B cell (primary cell): ENCODE results near the gene LAMC3. TPM values are rescaled to one million over a fixed set of nuclear protein-coding genes. Genes with fewer than 3 reads are reported as not detected.
"Not testable (repeated sequence)": the region's sequence is repeated elsewhere in the genome, so short reads cannot be mapped to it uniquely, and the experiment has no call there.

ENCODE experiments used
- ATAC-seq: fragments of 200-7000 bp; cut with Tn5 transposase; one replicate; pipeline ENCODE4 v1.10.0; 2021; ENCODE audit warnings: low read depth, mild to moderate bottlenecking, moderate number of reproducible peaks, moderate library complexity
- CTCF ChIA-PET: fragments of 350-600 bp; sonication (Branson Sonifier 250); formaldehyde crosslinking; loops from one replicate; lab custom pipeline; 2021; ENCODE audit warnings: antibody characterized with exemption, inconsistent platforms; lab: Charles Lee
- POLR2A ChIA-PET: fragments of 350-600 bp; sonication (Branson Sonifier 250); formaldehyde crosslinking; loops from one replicate; lab custom pipeline; 2021; ENCODE audit warnings: antibody characterized with exemption; lab: Charles Lee
- DNase-seq: peaks from one replicate; pipeline ENCODE4 v3.0.0; 2013
- H2AFZ ChIP-seq: 2 replicates; pipeline ENCODE4 v1.6.1; 2012; ENCODE audit warnings: mild to moderate bottlenecking, low read depth, low read length; ENCODE audit not compliant: insufficient read depth, poor library complexity, severe bottlenecking
- H3K27ac ChIP-seq, 2 donors: 1 replicate in 1 of 2; 2 replicates in 1 of 2; pipeline ENCODE4 v1.5.1; 2012 to 2013; ENCODE audit warnings: low read length in 2 of 2, mild to moderate bottlenecking in 2 of 2, moderate library complexity in 1 of 2
- H3K27me3 ChIP-seq, 4 experiments: fragments of 200-600 bp in 1 of 4; sonication (generic) in 1 of 4; replicated peaks in 1 of 4; 1 replicate in 2 of 4; 2 replicates in 2 of 4; pipeline versions ENCODE4 v1.6.1 to v1.7.0; 2013 to 2016; ENCODE audit warnings: low read length in 3 of 4, mild to moderate bottlenecking in 2 of 4, mixed read lengths in 1 of 4, moderate library complexity in 1 of 4; ENCODE audit not compliant: insufficient read depth in 4 of 4, control insufficient read depth in 3 of 4; ENCODE audit errors: control extremely low read depth in 1 of 4
- H3K36me3 ChIP-seq, 2 experiments: replicated peaks in 1 of 2; 1 replicate in 1 of 2; 2 replicates in 1 of 2; pipeline versions ENCODE4 v1.6.1 to v1.7.1; 2013; ENCODE audit warnings: low read length in 1 of 2; ENCODE audit not compliant: insufficient read depth in 2 of 2, control insufficient read depth in 1 of 2; ENCODE audit errors: control extremely low read depth in 1 of 2, extremely low read depth in 1 of 2
- H3K4me1 ChIP-seq, 2 donors: fragments of 200-600 bp in 1 of 2; sonication (generic) in 1 of 2; 1 replicate in 1 of 2; 2 replicates in 1 of 2; pipeline versions ENCODE4 v1.5.1 to v1.6.1; 2013 to 2017; ENCODE audit warnings: low read length in 2 of 2; ENCODE audit not compliant: control insufficient read depth in 2 of 2, insufficient read depth in 2 of 2
- H3K4me2 ChIP-seq: replicated peaks from 2 replicates; pipeline ENCODE3; 2012; ENCODE audit warnings: mild to moderate bottlenecking, low read depth, low read length; ENCODE audit not compliant: poor library complexity, severe bottlenecking
- H3K4me3 ChIP-seq, 5 experiments: fragments of 200-600 bp in 1 of 5; sonication (generic) in 1 of 5; 1 replicate in 3 of 5; 2 replicates in 2 of 5; pipeline versions ENCODE4 v1.5.1 to v1.7.0; 2011 to 2016; ENCODE audit warnings: low read length in 4 of 5, mild to moderate bottlenecking in 4 of 5, low read depth in 2 of 5, control low read depth in 1 of 5, moderate library complexity in 1 of 5; ENCODE audit not compliant: insufficient read depth in 1 of 5; ENCODE audit errors: control extremely low read depth in 1 of 5, extremely low read depth in 1 of 5
- H3K79me2 ChIP-seq: fragments of 200-600 bp; sonication (generic); one replicate; pipeline ENCODE4 v1.6.0; 2016; ENCODE audit warnings: low read length; ENCODE audit not compliant: control insufficient read depth, insufficient read depth
- H3K9ac ChIP-seq: fragments of 200-600 bp; sonication (generic); 2 replicates; pipeline ENCODE4 v1.6.1; 2017; ENCODE audit warnings: mild to moderate bottlenecking, low read length, moderate library complexity
- H3K9me3 ChIP-seq, 3 donors: one replicate each; pipeline versions ENCODE4 v1.6.1 to v1.7.1; 2013; ENCODE audit warnings: low read length in 2 of 3; ENCODE audit not compliant: control insufficient read depth in 2 of 3, insufficient read depth in 1 of 3; ENCODE audit errors: control extremely low read depth in 1 of 3
- H4K20me1 ChIP-seq: 2 replicates; pipeline ENCODE4 v1.6.0; 2012; ENCODE audit warnings: mild to moderate bottlenecking, low read length; ENCODE audit not compliant: insufficient read depth, control insufficient read depth, poor library complexity, severe bottlenecking
- H3K27ac Mint-ChIP-seq: one replicate; pipeline ENCODE4 v1.8.0; 2021; ENCODE audit warnings: mixed read lengths
- H3K27me3 Mint-ChIP-seq: one replicate; pipeline ENCODE4 v1.8.0; 2021; ENCODE audit warnings: mixed read lengths
- H3K4me1 Mint-ChIP-seq: one replicate; pipeline ENCODE4 v1.8.0; 2021; ENCODE audit warnings: mixed read lengths
- H3K4me3 Mint-ChIP-seq: one replicate; pipeline ENCODE4 v1.8.0; 2021; ENCODE audit warnings: mixed read lengths
- H3K9me3 Mint-ChIP-seq: one replicate; pipeline ENCODE4 v1.8.0; 2022; ENCODE audit warnings: mixed read lengths; ENCODE audit not compliant: insufficient read depth
- EZH2 ChIP-seq: IDR thresholded peaks from 2 replicates; pipeline ENCODE4 v1.6.1; 2012; ENCODE audit warnings: borderline replicate concordance, low read depth, mild to moderate bottlenecking, moderate library complexity, low read length; ENCODE audit not compliant: insufficient read depth, poor library complexity, severe bottlenecking
- WGBS: methylation state at CpG from one replicate; pipeline ENCODE4 v1.1.5; 2013; ENCODE audit warnings: missing lambda C conversion rate; ENCODE audit not compliant: insufficient coverage; 5-methylcytosine and 5-hydroxymethylcytosine counted together
- intact Hi-C: fragments of 100-400 bp; cut with micrococcal nuclease; formaldehyde crosslinking; loops from one replicate; pipeline ENCODE4 v1.10.0; 2022
- polyA plus RNA-seq: library from polyadenylated mRNA; depleted of rRNA; stranded (reverse); fragments of >200 nt; gene quantifications from 2 replicates; pipeline ENCODE4 v1.2.3, GENCODE V29; 2012
- total RNA-seq, 2 donors: library from RNA; stranded (reverse); fragments of 120-200 nt in 1 of 2; gene quantifications; 1 replicate in 1 of 2; 2 replicates in 1 of 2; pipeline versions ENCODE4 v1.2.3 to v1.2.4, GENCODE V29; 2013 to 2022
- TF ChIP-seq, protein P1 (sequence below): fragments of 200-600 bp; IDR thresholded peaks from one replicate; pipeline ENCODE4 v1.8.0; 2022; ENCODE audit warnings: antibody characterized with exemption, mild to moderate bottlenecking

Gene LAMC3
- total and polyA plus RNA-seq, 2 donors (not counting 1 experiment from before 2014, with no cell fraction given) = 0.25 to 0.45 TPM

DNA sequence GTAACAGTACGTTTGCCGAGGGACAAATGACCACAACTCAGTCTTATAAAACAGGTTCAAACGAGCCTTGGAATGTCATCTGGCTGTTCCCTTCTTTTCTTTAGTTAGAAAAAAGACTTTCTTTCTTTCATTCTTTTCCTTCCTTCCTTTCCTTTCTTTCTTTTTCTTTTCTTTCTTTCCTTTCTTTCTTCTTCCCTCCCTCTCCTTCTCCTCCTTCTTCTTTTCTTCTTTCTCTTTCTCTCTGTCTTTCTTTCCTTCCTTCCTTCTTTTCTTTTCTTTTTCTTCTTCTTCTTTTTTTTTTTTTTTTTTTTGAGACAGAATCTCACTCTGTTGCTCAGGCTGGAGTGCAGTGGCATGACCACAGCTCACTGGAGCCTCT, 9.7 kb upstream of the LAMC3 start:
- WGBS = 86% methylated on average over 2 of the region's 3 CpGs
- no peak for DNase-seq

DNA sequence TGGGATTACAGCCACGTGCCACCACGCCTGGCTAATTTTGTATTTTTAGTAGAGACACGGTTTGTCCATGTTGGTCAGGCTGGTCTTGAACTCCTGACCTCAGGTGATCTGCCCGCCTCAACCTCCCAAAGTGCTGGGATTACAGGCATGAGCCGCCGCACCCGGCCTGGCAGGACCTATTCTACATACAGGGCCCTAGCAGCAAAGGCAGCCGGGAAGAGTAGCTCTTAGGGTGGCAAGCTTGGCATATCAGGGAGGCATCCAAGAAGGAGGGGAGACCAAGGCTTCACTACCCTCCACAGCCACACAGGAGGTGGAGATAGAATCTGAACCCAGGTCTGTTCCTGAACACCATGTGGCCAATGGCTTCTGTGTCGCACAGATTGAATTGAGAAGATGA, 8.4 kb upstream of the LAMC3 start:
- intact Hi-C loops, POLR2A ChIA-PET, CTCF ChIA-PET, H2AFZ ChIP-seq, H3K4me1 ChIP-seq, H3K4me3 ChIP-seq, H4K20me1 ChIP-seq, H3K27ac ChIP-seq, H3K9ac ChIP-seq, H3K9me3 ChIP-seq, DNase-seq, H3K27me3 ChIP-seq, H3K36me3 ChIP-seq, H3K4me1 Mint-ChIP-seq, H3K27ac Mint-ChIP-seq, H3K4me2 ChIP-seq, ATAC-seq, H3K79me2 ChIP-seq, H3K4me3 Mint-ChIP-seq, H3K9me3 Mint-ChIP-seq: not testable (repeated sequence)
- H3K27me3 Mint-ChIP-seq = peaks cover 24% of the 10 kb centered on the region
- WGBS = 87% methylated on average over 8 of the region's 9 CpGs

More for the DNA sequence above, 9.7 kb upstream of the LAMC3 start:
- no peak for ATAC-seq
- H3K9me3 ChIP-seq = peaks cover 0 to 2% (median 0%) of the 10 kb centered on the region in 3 donors
- intact Hi-C loops = no loop called here
- H3K27ac ChIP-seq = no peak overlapping the region
- ChIA-PET POLR2A (no interaction called here), CTCF (interaction anchor here (1.6 kb wide), 1 partner anchor 47 kb away, joined by 7 read pairs; no protein-coding TSS in a partner anchor)
- no peak overlapping the region for H2AFZ ChIP-seq
- no peak overlapping the region for H3K4me3 ChIP-seq
- no peaks in the 10 kb centered on the region for H3K79me2 ChIP-seq
- H3K4me1 ChIP-seq = no peaks in the 10 kb centered on the region
- no peaks in the 10 kb centered on the region for H4K20me1 ChIP-seq
- Mint-ChIP-seq H3K9me3 (no peaks in the 10 kb centered on the region), H3K4me1 (no peaks in the 10 kb centered on the region), H3K27me3 (peaks cover 26% of the 10 kb centered on the region), H3K27ac (no peak overlapping the region), H3K4me3 (no peak overlapping the region)
- no peak overlapping the region for H3K9ac ChIP-seq
- H3K36me3 ChIP-seq = no peaks in the 10 kb centered on the region
- TF ChIP-seq EZH2 = no peak
- TF ChIP-seq, protein P1, sequence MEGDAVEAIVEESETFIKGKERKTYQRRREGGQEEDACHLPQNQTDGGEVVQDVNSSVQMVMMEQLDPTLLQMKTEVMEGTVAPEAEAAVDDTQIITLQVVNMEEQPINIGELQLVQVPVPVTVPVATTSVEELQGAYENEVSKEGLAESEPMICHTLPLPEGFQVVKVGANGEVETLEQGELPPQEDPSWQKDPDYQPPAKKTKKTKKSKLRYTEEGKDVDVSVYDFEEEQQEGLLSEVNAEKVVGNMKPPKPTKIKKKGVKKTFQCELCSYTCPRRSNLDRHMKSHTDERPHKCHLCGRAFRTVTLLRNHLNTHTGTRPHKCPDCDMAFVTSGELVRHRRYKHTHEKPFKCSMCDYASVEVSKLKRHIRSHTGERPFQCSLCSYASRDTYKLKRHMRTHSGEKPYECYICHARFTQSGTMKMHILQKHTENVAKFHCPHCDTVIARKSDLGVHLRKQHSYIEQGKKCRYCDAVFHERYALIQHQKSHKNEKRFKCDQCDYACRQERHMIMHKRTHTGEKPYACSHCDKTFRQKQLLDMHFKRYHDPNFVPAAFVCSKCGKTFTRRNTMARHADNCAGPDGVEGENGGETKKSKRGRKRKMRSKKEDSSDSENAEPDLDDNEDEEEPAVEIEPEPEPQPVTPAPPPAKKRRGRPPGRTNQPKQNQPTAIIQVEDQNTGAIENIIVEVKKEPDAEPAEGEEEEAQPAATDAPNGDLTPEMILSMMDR = no peak
- peaks cover 0 to 8% (median 3%) of the 10 kb centered on the region in 4 experiments for H3K27me3 ChIP-seq
- H3K4me2 ChIP-seq = no peak overlapping the region
